Progenitor cell of endocrine pancreas (in vitro differentiated cells): Measurements from ENCODE around the gene HPCAL4. TPM values are rescaled to one million over a fixed set of nuclear protein-coding genes. Genes with fewer than 3 reads are reported as not detected.

Experiments used
- DNase-seq: peaks from one replicate; pipeline ENCODE4 v3.0.0; 2021; ENCODE audit warnings: low spot score; ENCODE audit not compliant: unreplicated experiment
- H3K27ac Mint-ChIP-seq: 2 replicates; pipeline ENCODE4 v1.8.0; 2021; ENCODE audit warnings: mild to moderate bottlenecking, moderate library complexity, mixed read lengths
- H3K27me3 Mint-ChIP-seq: 2 replicates; pipeline ENCODE4 v1.8.0; 2021; ENCODE audit warnings: mixed read lengths
- H3K36me3 Mint-ChIP-seq: 2 replicates; pipeline ENCODE4 v1.8.0; 2022; ENCODE audit warnings: mixed read lengths; ENCODE audit not compliant: insufficient read depth
- H3K4me1 Mint-ChIP-seq: 2 replicates; pipeline ENCODE4 v1.8.0; 2021; ENCODE audit warnings: low read depth, mixed read lengths
- H3K4me3 Mint-ChIP-seq: 2 replicates; pipeline ENCODE4 v1.8.0; 2021; ENCODE audit warnings: low read depth, mild to moderate bottlenecking, moderate library complexity, mixed read lengths
- H3K9me3 Mint-ChIP-seq: 2 replicates; pipeline ENCODE4 v1.8.0; 2021; ENCODE audit warnings: low read depth, mixed read lengths
- total RNA-seq: library from RNA; stranded (reverse); gene quantifications from 2 replicates; pipeline ENCODE4 v1.2.1, GENCODE V29; 2021
- TF ChIP-seq, protein P1 (sequence below): fragments of 200-600 bp; sonication (generic); IDR thresholded peaks from one replicate; pipeline ENCODE4 v1.5.0; 2021; ENCODE audit warnings: antibody characterized with exemption, mild to moderate bottlenecking; ENCODE audit not compliant: unreplicated experiment

Gene HPCAL4
- total RNA-seq, 1 donor from 2014 or later: not detected

DNA sequence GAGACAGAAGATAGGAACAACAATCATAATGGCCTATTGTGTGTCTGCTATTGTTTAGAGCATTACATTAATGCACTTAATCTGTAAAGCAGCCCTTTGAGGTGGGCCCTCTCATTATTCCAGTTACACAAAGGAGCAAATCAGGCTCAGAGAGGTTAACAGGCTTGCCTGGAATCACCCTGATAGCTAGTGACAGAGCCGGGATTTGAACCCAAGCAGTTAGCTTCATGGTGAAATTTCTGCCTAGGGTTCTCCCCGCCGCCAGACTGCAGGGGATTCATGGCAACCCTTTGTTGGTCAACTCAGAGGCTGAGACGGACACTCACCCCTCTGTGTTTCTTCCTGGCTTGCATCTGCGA is 58.9 kb downstream of the HPCAL4 start:
- H3K9me3 Mint-ChIP-seq: no peaks in the 10 kb centered on the region
- no peaks in the 10 kb centered on the region for H3K36me3 Mint-ChIP-seq
- TF ChIP-seq, protein P1, sequence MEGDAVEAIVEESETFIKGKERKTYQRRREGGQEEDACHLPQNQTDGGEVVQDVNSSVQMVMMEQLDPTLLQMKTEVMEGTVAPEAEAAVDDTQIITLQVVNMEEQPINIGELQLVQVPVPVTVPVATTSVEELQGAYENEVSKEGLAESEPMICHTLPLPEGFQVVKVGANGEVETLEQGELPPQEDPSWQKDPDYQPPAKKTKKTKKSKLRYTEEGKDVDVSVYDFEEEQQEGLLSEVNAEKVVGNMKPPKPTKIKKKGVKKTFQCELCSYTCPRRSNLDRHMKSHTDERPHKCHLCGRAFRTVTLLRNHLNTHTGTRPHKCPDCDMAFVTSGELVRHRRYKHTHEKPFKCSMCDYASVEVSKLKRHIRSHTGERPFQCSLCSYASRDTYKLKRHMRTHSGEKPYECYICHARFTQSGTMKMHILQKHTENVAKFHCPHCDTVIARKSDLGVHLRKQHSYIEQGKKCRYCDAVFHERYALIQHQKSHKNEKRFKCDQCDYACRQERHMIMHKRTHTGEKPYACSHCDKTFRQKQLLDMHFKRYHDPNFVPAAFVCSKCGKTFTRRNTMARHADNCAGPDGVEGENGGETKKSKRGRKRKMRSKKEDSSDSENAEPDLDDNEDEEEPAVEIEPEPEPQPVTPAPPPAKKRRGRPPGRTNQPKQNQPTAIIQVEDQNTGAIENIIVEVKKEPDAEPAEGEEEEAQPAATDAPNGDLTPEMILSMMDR: no peak
- H3K4me3 Mint-ChIP-seq: no peak overlapping the region
- no peak for DNase-seq
- peaks cover 8% of the 10 kb centered on the region for H3K4me1 Mint-ChIP-seq
- no peak overlapping the region for H3K27ac Mint-ChIP-seq
- peaks cover 73% of the 10 kb centered on the region for H3K27me3 Mint-ChIP-seq

DNA sequence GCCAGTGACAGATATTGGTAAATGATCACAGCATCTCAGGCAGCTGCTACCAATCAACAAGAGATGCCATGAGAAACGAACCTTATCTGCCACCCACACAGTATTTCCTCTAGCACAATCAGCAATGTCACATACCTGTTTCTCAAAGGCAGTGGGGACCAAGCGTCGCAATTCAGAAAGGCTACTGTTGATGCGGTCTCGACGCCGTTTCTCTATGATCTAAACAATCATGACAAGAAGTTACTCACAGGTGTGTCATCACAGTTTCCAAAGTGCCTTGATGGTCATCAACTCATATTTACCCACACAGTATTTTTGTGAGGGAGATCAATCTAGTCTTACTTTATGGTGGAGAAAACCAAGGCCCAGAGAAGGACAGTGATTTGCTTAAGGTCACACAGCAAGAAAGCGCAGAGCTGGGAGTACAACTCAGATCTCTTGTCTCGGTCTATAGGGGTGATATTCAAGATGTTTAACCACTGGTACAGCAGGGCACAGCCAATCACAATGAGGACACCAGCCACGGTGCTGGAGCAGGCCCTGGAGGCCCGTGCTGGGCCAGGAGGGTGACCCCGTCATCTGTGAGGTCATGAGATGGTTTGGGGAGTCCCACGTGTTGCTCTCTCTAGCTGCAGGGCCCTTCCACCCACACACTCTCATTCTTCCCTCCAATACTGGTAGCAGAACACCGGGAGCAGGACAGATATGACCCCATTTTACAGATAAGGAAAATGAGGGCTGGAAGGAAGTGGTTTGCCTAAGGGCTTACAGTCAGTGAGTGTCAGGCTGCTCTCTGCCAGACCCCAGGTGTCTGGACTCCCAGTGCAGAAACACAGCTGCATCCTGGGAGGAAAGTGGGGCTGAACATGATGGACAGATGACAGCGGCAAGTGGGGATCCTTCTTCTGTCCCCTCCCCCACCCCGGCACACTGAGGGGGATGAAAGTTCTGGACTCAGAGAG is 59.6 kb downstream of the HPCAL4 start:
- H3K4me3 Mint-ChIP-seq: no peak overlapping the region
- peaks cover 69% of the 10 kb centered on the region for H3K27me3 Mint-ChIP-seq
- DNase-seq: no peak
- H3K4me1 Mint-ChIP-seq: peaks cover 8% of the 10 kb centered on the region
- no peak overlapping the region for H3K27ac Mint-ChIP-seq
- H3K36me3 Mint-ChIP-seq: no peaks in the 10 kb centered on the region
- H3K9me3 Mint-ChIP-seq: no peaks in the 10 kb centered on the region
- TF ChIP-seq, protein P1: no peak

DNA sequence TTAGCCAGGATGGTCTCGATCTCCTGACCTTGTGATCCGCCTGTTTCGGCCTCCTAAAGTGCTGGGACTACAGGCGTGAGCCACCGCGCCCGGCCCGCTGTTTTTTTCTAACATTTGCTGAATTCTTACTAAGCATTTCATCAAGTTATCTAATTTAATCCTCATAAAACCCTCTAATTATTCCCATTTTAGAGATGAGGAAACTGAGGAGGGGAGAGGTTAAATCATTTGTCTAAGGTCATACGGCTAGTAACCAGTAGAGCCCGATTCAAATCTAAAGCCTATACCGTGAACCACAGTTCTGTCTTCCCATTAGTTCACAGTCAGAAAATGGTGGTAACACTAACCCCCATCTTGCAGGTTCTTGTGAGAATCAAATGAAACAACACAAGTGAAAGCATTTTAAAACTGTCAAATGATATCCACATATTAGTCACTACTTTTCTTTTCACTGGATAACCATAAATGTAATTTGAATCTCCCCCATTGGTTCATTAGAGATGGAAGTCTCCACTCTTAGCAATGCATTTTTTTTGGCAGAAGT is 62.4 kb downstream of the HPCAL4 start:
- Mint-ChIP-seq H3K4me3 (no peak overlapping the region), H3K4me1 (peaks cover 9% of the 10 kb centered on the region), H3K27me3 (peaks cover 58% of the 10 kb centered on the region), H3K36me3 (no peaks in the 10 kb centered on the region), H3K27ac (no peak overlapping the region), H3K9me3 (no peaks in the 10 kb centered on the region)
- DNase-seq: no peak
- TF ChIP-seq, protein P1: no peak

Other genes with a start within 250 kb of the HPCAL4 start
- 0.67 and 0.71 TPM in 2 replicates for gene BMP8A, start 199.8 kb downstream of the HPCAL4 start, total RNA-seq
- gene PABPC4, start 114.6 kb downstream of the HPCAL4 start, total RNA-seq: 324 and 325 TPM in 2 replicates
- 4.3 and 5.2 TPM in 2 replicates for gene HEYL, start 51.8 kb downstream of the HPCAL4 start, total RNA-seq
- not detected in 2 replicates for gene NT5C1A, start 19.3 kb downstream of the HPCAL4 start, total RNA-seq
- 47.4 and 51.7 TPM in 2 replicates for gene PPIE, start 47.4 kb upstream of the HPCAL4 start, total RNA-seq
- gene OXCT2, start 79.9 kb upstream of the HPCAL4 start, total RNA-seq: 0.38 TPM in 1 of 2 replicates, not detected in the other
- gene BMP8B, start 97.4 kb upstream of the HPCAL4 start, total RNA-seq: 0.75 and 0.91 TPM in 2 replicates
- gene TRIT1, start 192.1 kb upstream of the HPCAL4 start, total RNA-seq: 35.9 and 43.3 TPM in 2 replicates
- gene MYCL, start 210.5 kb upstream of the HPCAL4 start, total RNA-seq: 19.3 and 21.3 TPM in 2 replicates